Astrocyte of the spinal cord (primary cell): ENCODE results near the gene PTPRN2.
"Not testable (repeated sequence)": the region's sequence is repeated elsewhere in the genome, so short reads cannot be mapped to it uniquely, and the experiment has no call there.

Experiments used
- DNase-seq: peaks from one replicate; pipeline ENCODE4 v3.0.0; 2011; ENCODE audit warnings: low read depth, low spot score
- H3K4me3 ChIP-seq: 2 replicates; pipeline ENCODE4 v1.5.1; 2011; ENCODE audit warnings: low read depth, mild to moderate bottlenecking, low read length, moderate library complexity
- CTCF ChIP-seq: IDR thresholded peaks from 2 replicates; pipeline ENCODE4 v1.5.1; 2012; ENCODE audit warnings: low read depth, mild to moderate bottlenecking, low read length, inconsistent platforms
- in situ Hi-C: cut with HindIII; loops from 2 replicates; pipeline ENCODE4 v1.10.0; 2017; ENCODE audit warnings: low sequenced_read_pairs

The PTPRN2 gene

DNA sequence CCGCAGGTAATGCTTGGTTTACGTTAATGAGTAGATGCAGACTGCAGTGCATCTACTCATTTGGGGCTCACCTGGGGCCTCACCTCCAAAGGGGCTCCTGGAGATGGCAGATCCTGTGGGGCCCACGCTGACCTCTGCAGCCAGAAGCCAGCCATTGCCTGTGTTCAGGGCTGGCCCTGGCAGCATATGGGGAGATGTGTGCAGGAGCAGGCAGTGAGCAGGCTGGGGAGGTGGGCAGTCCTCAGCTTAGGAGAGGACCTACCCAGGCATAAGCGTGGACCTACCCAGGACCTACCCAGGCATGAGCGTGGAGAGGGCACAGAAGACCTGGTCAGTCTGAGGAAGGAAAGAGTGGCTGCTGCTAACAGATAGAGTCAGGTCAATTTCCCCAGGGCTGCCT is 178.5 kb downstream of the PTPRN2 start:
- DNase-seq, result no peak
- in situ Hi-C loops, result no loop called here
- no peak overlapping the region for H3K4me3 ChIP-seq
- TF ChIP-seq CTCF, result no peak

DNA sequence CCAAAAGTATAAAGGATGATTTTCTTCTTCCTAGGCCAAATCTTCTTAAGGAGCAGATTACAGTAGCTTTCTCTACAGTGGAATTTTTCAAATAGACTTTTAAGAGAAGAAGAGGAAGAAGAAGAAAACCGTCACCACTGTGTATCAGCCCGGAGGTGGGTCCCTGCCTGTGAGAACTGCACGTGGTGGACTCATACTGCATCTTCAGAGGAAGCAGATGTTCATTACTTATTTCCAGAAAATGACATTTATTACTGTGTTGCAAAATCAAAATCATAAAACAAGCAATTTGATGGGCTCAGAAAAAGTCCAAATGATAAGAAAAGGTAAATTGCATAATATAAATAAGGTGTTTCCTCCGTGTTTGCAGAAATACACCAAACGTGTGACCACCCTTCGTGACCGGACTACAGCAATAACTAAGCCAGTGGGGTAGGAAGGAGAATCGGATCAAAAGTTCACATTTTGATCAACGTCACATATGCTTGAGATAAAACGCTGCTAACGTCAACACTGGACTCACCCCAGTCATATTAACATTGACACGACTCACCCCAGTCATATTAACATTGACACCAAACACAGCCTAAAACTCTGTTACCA is 179.2 kb downstream of the PTPRN2 start:
- no peak overlapping the region for H3K4me3 ChIP-seq
- no peak for DNase-seq
- in situ Hi-C loops, result no loop called here
- no peak for TF ChIP-seq CTCF

GRCh38 chr7:158407581-158408317 is 179.9 kb downstream of the PTPRN2 start:
- no peak overlapping the region for H3K4me3 ChIP-seq
- DNase-seq, result peak; percentile 34
- in situ Hi-C loops, result no loop called here
- peak; percentile 20 for TF ChIP-seq CTCF

DNA sequence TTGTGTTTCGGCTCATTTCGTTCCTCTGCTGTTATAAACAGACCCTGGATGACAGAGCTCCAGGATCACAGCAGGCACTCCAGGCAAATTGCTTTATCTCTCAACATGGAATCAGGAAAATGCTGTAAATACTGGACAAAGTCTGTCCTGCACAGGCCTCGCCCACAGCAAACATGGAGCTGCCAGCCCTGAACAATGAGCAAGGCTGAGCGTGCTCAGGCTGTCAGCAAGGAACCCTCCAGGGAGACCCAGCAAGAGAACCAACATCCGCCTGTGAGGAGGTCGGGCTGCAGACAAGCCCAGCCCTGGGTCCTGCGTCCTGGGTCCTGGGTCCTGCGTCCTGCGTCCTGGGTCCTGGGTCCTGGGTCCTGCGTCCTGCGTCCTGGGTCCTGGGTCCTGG is 180.8 kb downstream of the PTPRN2 start:
- no peak overlapping the region for H3K4me3 ChIP-seq
- TF ChIP-seq CTCF, result no peak
- DNase-seq, result no peak
- in situ Hi-C loops, result no loop called here

- TF ChIP-seq CTCF, result no peak
- no peak overlapping the region for H3K4me3 ChIP-seq
- no peak for DNase-seq
- in situ Hi-C loops, result no loop called here
These were observed 181.3 kb downstream of the PTPRN2 start for GRCh38 chr7:158406364-158406763.

DNA sequence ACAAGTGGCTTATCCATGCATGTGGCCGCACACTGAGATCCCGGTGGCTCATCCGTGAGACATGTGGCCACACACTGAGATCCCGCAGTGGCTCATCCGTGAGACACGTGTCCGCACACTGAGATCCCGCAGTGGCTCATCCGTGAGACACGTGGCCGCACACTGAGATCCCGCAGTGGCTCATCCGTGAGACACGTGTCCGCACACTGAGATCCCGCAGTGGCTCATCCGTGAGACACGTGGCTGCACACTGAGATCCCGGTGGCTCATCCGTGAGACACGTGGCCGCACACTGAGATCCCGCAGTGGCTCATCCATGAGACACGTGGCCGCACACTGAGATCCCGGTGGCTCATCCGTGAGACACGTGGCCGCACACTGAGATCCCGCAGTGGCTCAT is 181.9 kb downstream of the PTPRN2 start:
- H3K4me3 ChIP-seq, in situ Hi-C loops, DNase-seq: not testable (repeated sequence)

DNA sequence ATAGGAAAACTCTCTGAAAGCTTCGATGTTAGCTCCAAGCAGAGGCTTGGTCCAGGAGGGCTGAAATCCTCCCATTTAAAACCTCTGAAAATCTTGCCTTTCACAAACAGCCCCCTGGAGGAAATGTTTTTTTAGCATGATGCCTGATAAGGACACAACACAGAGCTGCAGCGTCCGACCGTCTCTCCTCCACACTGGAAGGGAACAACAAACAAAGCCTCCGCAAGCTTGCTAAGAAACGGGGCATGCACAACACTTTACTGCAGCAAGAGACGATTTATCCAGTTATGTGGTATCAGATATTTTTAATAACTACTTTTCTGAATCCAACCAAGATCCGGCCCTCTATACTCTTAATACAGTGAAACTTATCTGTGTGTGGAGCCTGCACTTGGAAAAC is 182.3 kb downstream of the PTPRN2 start:
- no peak for TF ChIP-seq CTCF
- no peak for DNase-seq
- in situ Hi-C loops, result no loop called here
- H3K4me3 ChIP-seq, result no peak overlapping the region
